Measurements from ENCODE around the gene LRRC66.

DNA sequence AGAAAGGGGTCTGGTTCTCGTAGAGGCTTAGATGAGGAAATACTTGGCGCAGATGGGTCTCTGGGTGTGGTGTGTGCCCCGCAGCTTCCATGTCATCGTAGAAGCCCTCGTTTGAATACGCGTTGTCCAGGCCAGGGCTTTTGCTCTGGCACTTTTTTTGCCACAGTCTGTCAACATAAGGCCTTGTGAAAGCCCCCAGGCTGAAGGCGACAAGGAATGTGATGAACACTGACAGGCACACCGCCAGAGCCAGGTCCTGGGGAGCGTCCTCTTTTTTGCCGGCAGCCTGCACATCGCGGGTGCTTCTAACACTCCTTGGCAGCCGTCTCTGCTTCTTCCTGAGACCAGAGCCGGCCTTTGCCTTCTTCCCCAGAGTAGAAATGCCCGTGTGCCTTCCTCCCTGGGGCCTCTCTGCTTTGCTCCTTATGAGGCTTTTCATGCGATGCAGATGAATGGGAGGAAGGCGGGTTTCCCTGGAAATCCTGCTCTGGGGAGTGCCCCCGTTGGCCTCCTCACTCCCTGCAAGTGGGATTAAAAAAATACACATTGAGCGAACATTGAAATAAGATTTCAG lies 24.4 kb downstream of the LRRC66 start:
- TF ChIP-seq, protein P1, sequence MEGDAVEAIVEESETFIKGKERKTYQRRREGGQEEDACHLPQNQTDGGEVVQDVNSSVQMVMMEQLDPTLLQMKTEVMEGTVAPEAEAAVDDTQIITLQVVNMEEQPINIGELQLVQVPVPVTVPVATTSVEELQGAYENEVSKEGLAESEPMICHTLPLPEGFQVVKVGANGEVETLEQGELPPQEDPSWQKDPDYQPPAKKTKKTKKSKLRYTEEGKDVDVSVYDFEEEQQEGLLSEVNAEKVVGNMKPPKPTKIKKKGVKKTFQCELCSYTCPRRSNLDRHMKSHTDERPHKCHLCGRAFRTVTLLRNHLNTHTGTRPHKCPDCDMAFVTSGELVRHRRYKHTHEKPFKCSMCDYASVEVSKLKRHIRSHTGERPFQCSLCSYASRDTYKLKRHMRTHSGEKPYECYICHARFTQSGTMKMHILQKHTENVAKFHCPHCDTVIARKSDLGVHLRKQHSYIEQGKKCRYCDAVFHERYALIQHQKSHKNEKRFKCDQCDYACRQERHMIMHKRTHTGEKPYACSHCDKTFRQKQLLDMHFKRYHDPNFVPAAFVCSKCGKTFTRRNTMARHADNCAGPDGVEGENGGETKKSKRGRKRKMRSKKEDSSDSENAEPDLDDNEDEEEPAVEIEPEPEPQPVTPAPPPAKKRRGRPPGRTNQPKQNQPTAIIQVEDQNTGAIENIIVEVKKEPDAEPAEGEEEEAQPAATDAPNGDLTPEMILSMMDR (IDR thresholded peaks at IDR 0.05 in 2 of 3, conservative IDR thresholded peaks at IDR 0.05 in 1 of 3; ENCODE audit: insufficient read depth in 2 of 3, low read depth in 1 of 3, low read length in 3 of 3): no peak
- TF ChIP-seq TEAD4 (IDR thresholded peaks at IDR 0.05; ENCODE audit: low read length): no peak
- TF ChIP-seq TEAD4 (CRISPR knock-in tag; IDR thresholded peaks at IDR 0.05; ENCODE audit: borderline replicate concordance): no peak
- TF ChIP-seq, protein P2, sequence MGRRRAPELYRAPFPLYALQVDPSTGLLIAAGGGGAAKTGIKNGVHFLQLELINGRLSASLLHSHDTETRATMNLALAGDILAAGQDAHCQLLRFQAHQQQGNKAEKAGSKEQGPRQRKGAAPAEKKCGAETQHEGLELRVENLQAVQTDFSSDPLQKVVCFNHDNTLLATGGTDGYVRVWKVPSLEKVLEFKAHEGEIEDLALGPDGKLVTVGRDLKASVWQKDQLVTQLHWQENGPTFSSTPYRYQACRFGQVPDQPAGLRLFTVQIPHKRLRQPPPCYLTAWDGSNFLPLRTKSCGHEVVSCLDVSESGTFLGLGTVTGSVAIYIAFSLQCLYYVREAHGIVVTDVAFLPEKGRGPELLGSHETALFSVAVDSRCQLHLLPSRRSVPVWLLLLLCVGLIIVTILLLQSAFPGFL (CRISPR knock-in tag; IDR thresholded peaks at IDR 0.05): no peak
- TF ChIP-seq ZNF707 (CRISPR knock-in tag; conservative IDR thresholded peaks at IDR 0.05): no peak
- no peak for TF ChIP-seq FOXK2 (conservative IDR thresholded peaks at IDR 0.05 in 1 of 2, IDR thresholded peaks at IDR 0.05 in 1 of 2; ENCODE audit: low read depth in 2 of 2)
- TF ChIP-seq HDAC3 (IDR thresholded peaks at IDR 0.05; ENCODE audit: borderline replicate concordance, partially characterized antibody): no peak
- no peak for TF ChIP-seq FOS (IDR thresholded peaks at IDR 0.05; ENCODE audit: extremely low read depth, insufficient read length)
- no peak for TF ChIP-seq CEBPB (tag; IDR thresholded peaks at IDR 0.05)
- no peak for TF ChIP-seq ZNF232 (CRISPR knock-in tag; IDR thresholded peaks at IDR 0.05)
- no peak for TF ChIP-seq POLR2AphosphoS5 (IDR thresholded peaks at IDR 0.05; ENCODE audit: control insufficient read depth, insufficient read depth, low read depth, low read length)
